H9 (cell line): ENCODE data around the gene CARS1. TPM values are rescaled to one million over a fixed set of nuclear protein-coding genes. Genes with fewer than 3 reads are reported as not detected.

Experiments used
- DNase-seq: peaks from one replicate; pipeline ENCODE4 v3.0.0-alpha.2; 2017
- H2AFZ ChIP-seq: one replicate; pipeline ENCODE4 v1.6.1; 2013; ENCODE audit warnings: mild to moderate bottlenecking, low read length, control low read depth, moderate library complexity
- H2AK5ac ChIP-seq: 2 replicates; pipeline ENCODE4 v1.6.1; 2013; ENCODE audit warnings: low read length, control low read depth, mixed read lengths; ENCODE audit not compliant: insufficient read length
- H2BK120ac ChIP-seq: one replicate; pipeline ENCODE4 v1.6.1; 2013; ENCODE audit warnings: low read depth, mild to moderate bottlenecking, low read length, control low read depth, inconsistent platforms; ENCODE audit not compliant: poor library complexity, severe bottlenecking
- H2BK12ac ChIP-seq: 2 replicates; pipeline ENCODE4 v1.6.1; 2013; ENCODE audit warnings: low read length, control low read depth, mixed read lengths, low read depth; ENCODE audit not compliant: insufficient read length
- H2BK15ac ChIP-seq: 2 replicates; pipeline ENCODE4 v1.6.1; 2013; ENCODE audit warnings: low read depth, low read length, control low read depth
- H2BK20ac ChIP-seq: one replicate; pipeline ENCODE4 v1.6.1; 2013; ENCODE audit warnings: low read depth, mild to moderate bottlenecking, low read length, control low read depth, inconsistent platforms; ENCODE audit not compliant: poor library complexity, severe bottlenecking
- H2BK5ac ChIP-seq: 2 replicates; pipeline ENCODE4 v1.6.1; 2013; ENCODE audit warnings: low read length, control low read depth, mixed read lengths; ENCODE audit not compliant: insufficient read length
- H3K14ac ChIP-seq: 2 replicates; pipeline ENCODE4 v1.6.1; 2013; ENCODE audit warnings: low read length, control low read depth; ENCODE audit not compliant: insufficient read depth
- H3K18ac ChIP-seq: 2 replicates; pipeline ENCODE4 v1.6.1; 2013; ENCODE audit warnings: low read depth, mild to moderate bottlenecking, mixed read lengths, low read length, control low read depth; ENCODE audit not compliant: insufficient read length
- H3K23ac ChIP-seq: 2 replicates; pipeline ENCODE4 v1.6.1; 2013; ENCODE audit warnings: low read length, control low read depth, mixed read lengths, low read depth; ENCODE audit not compliant: insufficient read length
- H3K23me2 ChIP-seq: 2 replicates; pipeline ENCODE4 v1.6.1; 2013; ENCODE audit warnings: low read depth, mild to moderate bottlenecking, mixed read lengths, low read length, control low read depth; ENCODE audit not compliant: insufficient read length, poor library complexity, severe bottlenecking
- H3K27ac ChIP-seq: 2 replicates; pipeline ENCODE4 v1.5.1; 2013; ENCODE audit warnings: low read length, control low read depth, mixed read lengths, low read depth; ENCODE audit not compliant: insufficient read length
- H3K27me3 ChIP-seq: 2 replicates; pipeline ENCODE4 v1.6.1; 2013; ENCODE audit warnings: low read length, control low read depth, inconsistent platforms; ENCODE audit not compliant: insufficient read depth
- H3K4ac ChIP-seq: 2 replicates; pipeline ENCODE4 v1.6.1; 2013; ENCODE audit warnings: low read depth, mild to moderate bottlenecking, control low read depth, inconsistent platforms, low read length, moderate library complexity
- H3K4me1 ChIP-seq: 2 replicates; pipeline ENCODE4 v1.6.1; 2013; ENCODE audit warnings: low read length, control low read depth, inconsistent platforms; ENCODE audit not compliant: insufficient read depth
- H3K4me2 ChIP-seq: 2 replicates; pipeline ENCODE4 v1.6.1; 2013; ENCODE audit warnings: low read length, control low read depth, mixed read lengths; ENCODE audit not compliant: insufficient read length, insufficient read depth
- H3K56ac ChIP-seq: 2 replicates; pipeline ENCODE4 v1.6.1; 2013; ENCODE audit warnings: low read depth, mild to moderate bottlenecking, mixed read lengths, low read length, control low read depth; ENCODE audit not compliant: insufficient read length
- H3K79me1 ChIP-seq: 2 replicates; pipeline ENCODE4 v1.6.1; 2013; ENCODE audit warnings: low read depth, mild to moderate bottlenecking, moderate library complexity, low read length, control low read depth, inconsistent platforms; ENCODE audit not compliant: insufficient read depth, poor library complexity, severe bottlenecking
- H3K79me2 ChIP-seq: 2 replicates; pipeline ENCODE4 v1.6.1; 2013; ENCODE audit warnings: low read length, control low read depth, inconsistent platforms; ENCODE audit not compliant: insufficient read depth
- H3K9ac ChIP-seq: 2 replicates; pipeline ENCODE4 v1.6.1; 2013; ENCODE audit warnings: low read length, control low read depth, mixed read lengths; ENCODE audit not compliant: insufficient read length; ENCODE audit errors: extremely low read depth
- H3K9me3 ChIP-seq: one replicate; pipeline ENCODE4 v1.6.1; 2013; ENCODE audit warnings: low read depth, low read length, inconsistent platforms; ENCODE audit not compliant: control insufficient read depth
- H3T11ph ChIP-seq: one replicate; pipeline ENCODE4 v1.6.1; 2013; ENCODE audit warnings: mild to moderate bottlenecking, low read length, control low read depth, inconsistent platforms
- H4K20me1 ChIP-seq: one replicate; pipeline ENCODE4 v1.6.1; 2013; ENCODE audit not compliant: control insufficient read depth, insufficient read length, insufficient read depth
- H4K5ac ChIP-seq: 2 replicates; pipeline ENCODE4 v1.6.1; 2013; ENCODE audit warnings: low read depth, mild to moderate bottlenecking, mixed read lengths, low read length, control low read depth; ENCODE audit not compliant: insufficient read length
- H4K8ac ChIP-seq: replicated peaks from 2 replicates; pipeline ENCODE4 v1.6.1; 2013; ENCODE audit warnings: low read length, control low read depth, mixed read lengths, low read depth; ENCODE audit not compliant: insufficient read length
- H4K91ac ChIP-seq: 2 replicates; pipeline ENCODE4 v1.6.1; 2013; ENCODE audit warnings: low read depth, mild to moderate bottlenecking, moderate library complexity, mixed read lengths, low read length, control low read depth; ENCODE audit not compliant: insufficient read length
- H3K27ac Mint-ChIP-seq, 3 experiments: 2 replicates in 2 of 3; 3 replicates in 1 of 3; pipeline ENCODE4 v1.8.0; 2020 to 2021; ENCODE audit warnings: mixed read lengths in 3 of 3, mild to moderate bottlenecking in 1 of 3, moderate library complexity in 1 of 3
- H3K27me3 Mint-ChIP-seq: 2 replicates; pipeline ENCODE4 v1.8.0; 2021; ENCODE audit warnings: low read depth, mild to moderate bottlenecking, moderate library complexity, mixed read lengths
- H3K36me3 Mint-ChIP-seq, 3 experiments: 2 replicates in 2 of 3; 3 replicates in 1 of 3; pipeline ENCODE4 v1.8.0; 2020 to 2021; ENCODE audit warnings: low read depth in 3 of 3, mixed read lengths in 3 of 3; ENCODE audit not compliant: insufficient read depth in 1 of 3
- H3K4me1 Mint-ChIP-seq, 2 experiments: 2 replicates each; pipeline ENCODE4 v1.8.0; 2020; ENCODE audit warnings: mixed read lengths in 2 of 2
- H3K4me3 Mint-ChIP-seq, 2 experiments: 2 replicates in 1 of 2; 3 replicates in 1 of 2; pipeline ENCODE4 v1.8.0; 2020 to 2021; ENCODE audit warnings: mild to moderate bottlenecking in 2 of 2, mixed read lengths in 2 of 2, moderate library complexity in 1 of 2
- H3K9me3 Mint-ChIP-seq, 2 experiments: 2 replicates in 1 of 2; 3 replicates in 1 of 2; pipeline ENCODE4 v1.8.0; 2020; ENCODE audit warnings: mild to moderate bottlenecking in 2 of 2, mixed read lengths in 2 of 2, moderate library complexity in 1 of 2
- total RNA-seq: library from RNA; stranded (reverse); gene quantifications from 2 replicates; pipeline ENCODE4 v1.2.1, GENCODE V29; 2021
- TF ChIP-seq, protein P1 (sequence below): fragments of 200-600 bp; sonication (generic); conservative IDR thresholded peaks from 3 replicates; pipeline ENCODE4 v1.8.0; 2021; ENCODE audit warnings: antibody characterized with exemption, mild to moderate bottlenecking

Gene CARS1
- total RNA-seq, 1 experiment from 2014 or later = 92.3 TPM

DNA sequence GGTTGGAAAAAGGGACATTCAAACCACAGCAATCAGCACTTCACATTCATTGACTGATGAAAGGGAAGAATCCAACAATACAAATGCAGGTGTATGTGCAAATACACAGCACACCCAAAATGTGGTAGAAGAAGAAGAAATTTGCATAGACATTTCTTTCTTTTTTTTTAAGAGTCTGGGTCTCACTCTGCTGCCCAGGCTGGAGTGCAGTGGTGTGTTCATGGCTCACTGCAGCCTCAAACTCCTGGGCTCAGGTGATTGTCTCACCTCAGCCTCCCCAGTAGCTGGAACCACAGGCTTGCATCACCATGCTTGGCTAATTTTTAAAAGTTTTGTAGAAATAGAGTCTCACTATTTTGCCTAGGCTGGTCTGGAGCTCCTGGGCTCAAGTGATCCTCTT lies 21.9 kb downstream of the CARS1 start:
- Histone ChIP-seq H3K23ac (no peak overlapping the region), H2BK5ac (no peak overlapping the region), H3K79me2 (no peaks in the 10 kb centered on the region), H2BK15ac (no peak overlapping the region), H3K27ac (no peak overlapping the region), H2BK20ac (no peak overlapping the region), H2BK12ac (no peak overlapping the region), H3K4ac (no peak overlapping the region), H2AK5ac (no peak overlapping the region), H3K23me2 (no peaks in the 10 kb centered on the region), H3K9me3 (no peaks in the 10 kb centered on the region), H2BK120ac (no peak overlapping the region), H3K27me3 (no peaks in the 10 kb centered on the region), H4K5ac (no peak overlapping the region), H3K4me1 (no peaks in the 10 kb centered on the region), H3K4me2 (no peak overlapping the region), H3K18ac (no peak overlapping the region), H2AFZ (no peak overlapping the region), H4K91ac (no peak overlapping the region), H3K56ac (no peak overlapping the region), H3K14ac (no peak overlapping the region), H4K20me1 (no peaks in the 10 kb centered on the region), H3K9ac (no peak overlapping the region), H4K8ac (no peak overlapping the region), H3K79me1 (no peaks in the 10 kb centered on the region), H3T11ph (no peak overlapping the region)
- no peak overlapping the region for H3K4me3 Mint-ChIP-seq
- no peaks in the 10 kb centered on the region for H3K27me3 Mint-ChIP-seq
- peaks cover 38 to 87% (median 74%) of the 10 kb centered on the region in 3 experiments; a peak in 6 of 7 replicates for H3K36me3 Mint-ChIP-seq
- no peak for DNase-seq
- peaks cover 0 to 3% of the 10 kb centered on the region in 2 experiments; a peak in 1 of 4 replicates for H3K4me1 Mint-ChIP-seq
- TF ChIP-seq, protein P1, sequence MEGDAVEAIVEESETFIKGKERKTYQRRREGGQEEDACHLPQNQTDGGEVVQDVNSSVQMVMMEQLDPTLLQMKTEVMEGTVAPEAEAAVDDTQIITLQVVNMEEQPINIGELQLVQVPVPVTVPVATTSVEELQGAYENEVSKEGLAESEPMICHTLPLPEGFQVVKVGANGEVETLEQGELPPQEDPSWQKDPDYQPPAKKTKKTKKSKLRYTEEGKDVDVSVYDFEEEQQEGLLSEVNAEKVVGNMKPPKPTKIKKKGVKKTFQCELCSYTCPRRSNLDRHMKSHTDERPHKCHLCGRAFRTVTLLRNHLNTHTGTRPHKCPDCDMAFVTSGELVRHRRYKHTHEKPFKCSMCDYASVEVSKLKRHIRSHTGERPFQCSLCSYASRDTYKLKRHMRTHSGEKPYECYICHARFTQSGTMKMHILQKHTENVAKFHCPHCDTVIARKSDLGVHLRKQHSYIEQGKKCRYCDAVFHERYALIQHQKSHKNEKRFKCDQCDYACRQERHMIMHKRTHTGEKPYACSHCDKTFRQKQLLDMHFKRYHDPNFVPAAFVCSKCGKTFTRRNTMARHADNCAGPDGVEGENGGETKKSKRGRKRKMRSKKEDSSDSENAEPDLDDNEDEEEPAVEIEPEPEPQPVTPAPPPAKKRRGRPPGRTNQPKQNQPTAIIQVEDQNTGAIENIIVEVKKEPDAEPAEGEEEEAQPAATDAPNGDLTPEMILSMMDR = no peak
- H3K9me3 Mint-ChIP-seq = no peaks in the 10 kb centered on the region
- H3K27ac Mint-ChIP-seq = no peak overlapping the region
